HG02798 (cell line): ENCODE results near the gene BTBD10.

Experiments used
- ATAC-seq: cut with Tn5 transposase; IDR thresholded peaks from one replicate; pipeline ENCODE4 v1.9.1; 2021; ENCODE audit warnings: mild to moderate bottlenecking; ENCODE audit not compliant: unreplicated experiment, poor library complexity

The BTBD10 gene

DNA sequence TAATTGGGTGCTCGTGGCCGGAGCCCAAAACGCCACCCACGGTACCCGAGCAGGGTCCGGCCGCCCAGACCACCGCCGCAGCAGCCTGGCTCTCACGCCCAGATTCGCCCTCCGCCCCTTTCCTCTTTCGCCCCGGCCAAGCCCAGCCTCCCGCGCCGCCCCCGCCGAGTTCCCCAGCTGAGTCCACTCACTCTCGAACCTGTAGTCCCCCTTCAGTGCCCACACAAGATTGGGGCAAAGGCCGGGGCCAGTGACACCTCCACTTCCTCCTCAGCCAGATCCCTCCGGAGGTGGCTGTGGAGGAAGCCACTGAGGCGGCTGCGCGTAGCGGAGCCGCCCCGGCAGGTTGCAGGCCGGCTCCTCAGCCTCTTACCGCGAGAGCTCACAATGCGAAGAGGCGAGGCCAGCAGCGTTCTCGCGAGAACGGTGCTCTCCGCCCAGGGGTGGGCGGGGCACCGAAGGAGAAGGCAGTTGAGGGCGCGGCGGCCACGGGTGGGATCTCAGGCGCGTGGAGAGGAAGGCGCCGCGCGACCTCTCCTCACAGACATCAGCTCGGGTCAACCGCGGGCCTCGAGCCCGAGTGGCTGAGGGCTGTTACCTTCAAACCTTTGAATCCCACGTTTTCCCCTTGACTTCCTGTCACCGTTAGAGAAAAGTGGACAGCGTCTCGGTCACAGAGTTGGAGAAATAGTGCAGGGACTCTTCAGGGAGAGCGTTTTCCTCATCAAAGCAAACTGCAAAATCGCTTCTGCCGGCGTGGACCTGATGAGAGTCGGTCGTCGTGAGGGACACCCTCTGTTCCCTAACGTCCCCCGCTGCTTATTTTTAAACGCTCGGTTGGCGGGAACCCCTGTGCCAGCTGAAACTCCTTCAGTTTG, at the start of gene BTBD10:
Gene BTBD10, minus strand, starts transcription at position 322 of the 878 bp plus-strand sequence. CDS start 18,098 bp downstream, outside the sequence.
- peak; percentile 99 for ATAC-seq

DNA sequence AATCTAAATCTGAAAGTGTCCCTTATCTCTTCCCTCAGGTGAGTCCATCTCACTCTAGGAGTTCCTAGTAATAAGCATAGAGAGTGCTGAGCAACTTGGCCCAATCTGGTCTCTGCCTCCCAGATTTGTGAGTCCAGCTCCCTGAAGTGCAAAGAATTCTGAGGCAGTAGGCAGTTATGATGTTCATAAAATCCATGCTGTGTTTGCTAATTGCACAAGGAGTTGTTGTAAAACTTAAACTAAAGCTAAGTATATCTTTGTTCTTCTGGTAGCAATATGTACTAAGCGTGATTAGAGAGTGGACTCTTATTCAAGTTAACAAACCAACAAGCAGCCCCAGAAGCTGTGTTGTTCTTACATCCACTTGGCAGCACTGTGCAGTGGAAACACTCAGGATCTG, 40.4 kb upstream of the BTBD10 start:
- no peak for ATAC-seq

DNA sequence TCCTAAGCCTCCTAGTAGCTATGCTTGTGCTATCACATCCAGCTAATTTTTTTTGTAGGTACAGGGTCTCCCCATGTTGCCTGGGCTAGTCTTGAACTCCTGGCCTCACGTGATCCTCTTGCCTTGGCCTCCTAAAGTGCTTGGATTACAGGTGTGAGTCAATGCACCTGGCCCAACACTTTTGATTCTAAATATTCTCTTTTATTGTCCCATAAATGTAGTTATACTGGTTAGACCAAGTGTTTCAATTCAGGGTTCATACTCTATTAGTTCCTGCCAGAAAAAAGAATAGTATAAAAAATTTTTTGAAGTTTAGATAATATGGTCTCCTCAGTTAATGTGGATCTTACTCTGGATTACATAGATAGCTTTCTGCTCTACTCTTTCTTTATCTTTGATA, 39.5 kb upstream of the BTBD10 start:
- no peak for ATAC-seq

DNA sequence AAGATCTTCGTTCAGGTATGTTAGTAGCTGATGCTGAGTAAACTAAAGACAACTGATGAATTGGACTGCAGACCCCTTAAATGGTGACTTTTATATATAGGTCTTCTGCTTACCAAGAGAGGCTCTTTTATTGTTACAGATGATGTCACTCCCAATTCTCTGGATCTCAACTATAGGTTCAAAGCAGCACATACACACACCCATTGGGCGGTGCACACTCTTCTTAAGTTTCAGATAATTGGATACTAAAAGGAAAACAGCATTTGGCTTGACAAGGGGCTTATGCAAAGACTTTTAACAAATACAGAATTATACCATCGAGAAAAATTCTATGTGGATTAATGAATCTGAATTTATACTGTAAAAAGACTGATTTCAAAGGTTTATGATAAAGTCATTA, 32.9 kb upstream of the BTBD10 start, which contains the start of gene PTH:
Gene PTH, minus strand, starts transcription at position 69 of the 400 bp plus-strand sequence. CDS start 3,142 bp downstream, outside the sequence.
- no peak for ATAC-seq

DNA sequence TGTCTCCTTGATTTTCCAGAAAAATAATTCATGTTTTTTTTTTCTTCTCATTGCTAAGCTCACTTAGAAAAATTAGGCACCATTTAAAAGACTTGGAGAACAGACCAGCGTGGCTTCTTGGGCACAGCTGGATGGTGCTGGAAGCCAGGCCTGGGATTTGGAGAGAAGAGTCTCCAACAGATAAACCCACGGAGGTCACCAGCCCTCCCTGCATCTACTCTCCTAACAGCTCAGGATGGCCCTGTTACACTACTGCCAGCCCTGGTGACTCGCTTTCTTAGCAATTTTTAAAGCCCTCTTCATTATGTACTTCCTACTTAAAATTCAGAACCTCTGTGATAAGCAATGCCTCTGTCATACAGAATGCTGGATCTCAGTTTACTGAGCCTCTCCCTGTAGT, 31.0 kb upstream of the BTBD10 start:
- ATAC-seq = no peak

DNA sequence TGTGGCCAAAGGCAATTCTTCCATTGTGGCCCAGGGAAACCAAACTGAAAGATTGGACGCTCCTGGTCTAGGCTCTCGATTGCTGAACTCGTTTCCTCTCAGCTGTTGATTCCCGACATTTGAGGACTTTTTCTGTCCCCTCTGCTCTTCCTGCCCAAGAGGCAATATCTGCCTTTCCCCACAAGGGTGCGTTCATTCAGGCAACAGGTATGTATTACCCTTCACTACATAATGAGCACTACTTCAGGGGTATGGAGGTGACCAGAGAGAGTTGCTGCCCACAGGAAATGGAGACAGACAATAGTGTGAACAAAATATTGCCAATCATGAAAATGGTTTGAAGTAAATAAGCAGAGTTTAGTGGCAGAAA, 24.6 kb upstream of the BTBD10 start:
- peak; percentile 57 for ATAC-seq

DNA sequence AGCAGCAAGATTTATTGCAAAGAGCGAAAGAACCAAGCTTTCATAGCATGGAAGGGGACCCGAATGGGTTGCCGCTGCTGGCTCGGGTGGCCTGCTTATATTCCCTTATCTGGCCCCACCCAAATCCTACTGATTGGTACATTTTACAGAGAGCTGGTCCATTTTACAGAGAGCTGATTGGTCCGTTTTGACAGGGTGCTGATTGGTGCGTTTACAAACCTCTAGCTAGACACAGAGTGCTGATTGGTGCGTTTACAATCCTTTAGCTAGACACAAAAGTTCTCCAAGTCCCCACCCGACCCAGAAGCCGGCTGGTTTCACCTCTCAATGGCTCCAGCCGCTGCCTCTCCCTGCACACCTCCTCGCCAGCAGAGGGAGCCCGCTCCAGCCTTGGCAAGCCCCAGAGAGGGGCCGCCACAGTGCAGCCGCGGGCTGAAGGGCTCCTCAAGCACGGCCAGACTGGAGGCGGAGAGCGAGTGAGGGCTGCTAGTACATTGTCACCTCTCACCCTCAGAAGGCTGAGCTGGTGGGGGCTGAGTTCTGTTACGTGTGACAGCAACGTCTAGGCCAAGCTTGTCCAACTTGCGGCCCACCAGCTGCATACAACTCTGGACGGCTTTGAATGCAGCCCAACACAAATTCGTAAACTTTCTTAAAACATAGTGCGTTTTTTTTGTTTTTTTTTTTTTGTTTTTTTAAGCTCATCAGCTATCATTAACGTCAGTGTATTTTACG, 24.1 kb upstream of the BTBD10 start:
- ATAC-seq = peak; percentile 74

DNA sequence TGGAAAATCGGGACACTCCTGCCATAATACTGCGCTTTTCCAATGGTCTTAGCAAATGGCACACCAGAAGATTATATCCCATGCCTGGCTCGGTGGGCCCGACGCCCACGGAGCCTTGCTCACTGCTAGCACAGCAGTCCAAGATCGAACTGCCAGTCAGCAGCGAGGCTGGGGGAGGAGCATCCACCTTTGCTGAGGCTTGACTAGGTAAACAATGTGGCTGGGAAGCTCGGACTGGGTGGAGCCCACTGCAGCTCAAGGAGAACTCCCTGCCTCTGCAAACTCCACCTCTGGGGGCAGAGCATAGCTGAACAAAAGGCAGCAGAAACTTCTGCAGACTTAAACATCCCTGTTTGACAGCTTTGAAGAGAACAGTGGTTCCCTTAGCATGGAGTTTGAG, 17.2 kb upstream of the BTBD10 start:
- ATAC-seq = no peak

DNA sequence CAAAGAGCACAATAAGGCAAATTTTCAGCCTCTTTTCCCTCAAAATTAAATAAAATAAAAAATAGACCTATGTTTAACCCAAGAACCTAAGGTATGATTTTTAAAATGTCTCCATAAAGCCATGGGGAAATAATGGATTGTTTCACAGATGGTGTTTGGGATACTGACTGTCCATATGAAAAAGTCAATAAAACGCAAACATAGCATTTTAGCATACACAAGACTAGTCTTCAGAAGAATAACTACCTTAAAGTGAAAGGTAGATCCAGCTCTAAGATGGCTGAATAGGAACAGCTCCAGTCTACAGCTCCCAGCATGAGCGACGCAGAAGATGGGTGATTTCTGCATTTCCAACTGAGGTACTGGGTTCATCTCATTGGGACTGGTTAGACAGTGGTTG, 16.7 kb upstream of the BTBD10 start:
- no peak for ATAC-seq

DNA sequence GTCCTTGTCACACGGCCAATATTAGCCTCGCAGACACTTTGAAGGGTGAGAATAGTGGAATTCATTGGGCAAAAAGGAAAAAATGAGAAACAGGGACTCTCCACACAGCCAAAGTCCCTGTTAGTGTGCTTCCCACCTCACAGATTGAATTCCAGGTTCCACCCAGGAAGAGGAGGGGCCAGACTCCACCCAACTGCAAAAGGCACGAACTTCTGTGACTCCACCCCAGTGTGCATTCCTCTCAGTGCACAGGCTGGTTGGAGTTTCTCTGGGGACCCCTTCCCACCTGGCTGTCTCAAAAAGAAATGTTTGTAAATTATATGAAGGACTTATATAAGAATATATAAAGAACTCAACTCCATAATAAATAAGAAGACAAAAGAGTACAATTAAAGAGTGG, 12.1 kb upstream of the BTBD10 start:
- no peak for ATAC-seq

DNA sequence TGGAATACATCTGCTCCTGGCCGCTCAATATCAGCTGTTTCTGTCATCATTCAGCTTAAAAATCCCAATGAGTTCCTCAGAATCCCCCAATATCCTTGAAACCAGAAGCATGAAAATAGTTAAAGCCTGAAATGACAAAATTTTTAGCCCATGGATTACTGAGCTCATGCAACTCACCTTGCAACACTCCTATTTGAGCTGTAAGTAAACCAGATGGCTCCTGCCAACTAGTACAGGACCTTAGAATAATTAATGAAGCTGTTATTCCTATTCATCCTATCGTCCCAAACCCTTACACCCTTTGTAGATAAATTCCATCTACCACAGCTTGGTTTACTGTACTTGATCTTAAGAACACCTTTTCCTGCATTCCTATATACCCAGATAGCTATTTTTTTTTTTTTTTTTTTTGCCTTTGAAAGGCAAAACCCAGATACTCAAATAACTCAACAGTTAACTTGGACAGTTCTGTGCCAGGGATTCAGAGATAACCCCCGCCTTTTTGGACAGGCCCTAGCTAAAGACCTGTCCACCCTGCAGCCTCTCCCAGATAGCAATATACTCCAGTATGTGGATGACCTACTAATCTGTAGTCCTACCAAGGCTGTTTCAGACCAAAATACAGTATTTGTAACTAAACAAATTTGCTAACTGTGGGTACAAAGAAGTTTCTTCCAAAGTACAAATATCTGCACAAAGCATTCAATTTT, 10.1 kb upstream of the BTBD10 start:
- ATAC-seq = no peak

DNA sequence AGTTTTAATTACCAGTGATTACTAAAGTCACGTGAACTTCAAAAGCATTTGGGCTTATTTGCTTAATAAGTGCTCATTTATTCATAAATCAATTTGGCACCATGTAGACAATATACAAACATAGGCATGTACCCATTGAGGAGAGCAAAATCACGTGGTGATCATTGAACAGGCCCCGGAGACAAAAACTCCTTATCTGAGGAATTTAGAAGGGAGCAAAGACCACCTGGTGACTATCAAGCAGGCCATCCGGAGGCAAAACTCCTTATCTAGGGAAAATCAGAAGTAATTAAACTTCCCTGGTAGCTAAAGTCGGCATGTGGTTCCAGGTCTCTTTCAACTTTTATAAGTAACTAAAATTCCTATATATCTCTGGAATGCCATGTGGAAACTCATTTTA, 5.7 kb upstream of the BTBD10 start:
- no peak for ATAC-seq

DNA sequence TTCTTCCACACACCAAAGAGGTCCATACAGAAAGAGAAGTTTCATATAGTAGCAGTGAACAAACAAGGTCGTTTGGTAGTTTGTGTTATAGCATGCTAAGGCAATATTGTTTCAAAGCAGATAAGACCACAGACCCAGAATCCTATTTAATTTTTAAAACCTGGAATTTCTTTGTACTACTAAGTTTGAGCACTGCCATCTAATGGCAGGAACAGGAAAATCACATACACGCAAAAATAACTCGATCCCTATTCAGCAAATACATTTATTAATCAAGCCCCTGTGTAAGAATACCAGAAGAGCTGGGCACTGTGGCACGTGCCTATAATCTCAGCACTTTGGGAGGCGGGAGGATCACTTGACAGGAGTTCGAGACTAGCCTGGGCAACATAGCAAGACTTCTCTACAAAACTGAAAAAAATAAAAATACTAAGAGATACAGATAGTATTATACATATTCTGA, 2.9 kb upstream of the BTBD10 start:
- no peak for ATAC-seq

DNA sequence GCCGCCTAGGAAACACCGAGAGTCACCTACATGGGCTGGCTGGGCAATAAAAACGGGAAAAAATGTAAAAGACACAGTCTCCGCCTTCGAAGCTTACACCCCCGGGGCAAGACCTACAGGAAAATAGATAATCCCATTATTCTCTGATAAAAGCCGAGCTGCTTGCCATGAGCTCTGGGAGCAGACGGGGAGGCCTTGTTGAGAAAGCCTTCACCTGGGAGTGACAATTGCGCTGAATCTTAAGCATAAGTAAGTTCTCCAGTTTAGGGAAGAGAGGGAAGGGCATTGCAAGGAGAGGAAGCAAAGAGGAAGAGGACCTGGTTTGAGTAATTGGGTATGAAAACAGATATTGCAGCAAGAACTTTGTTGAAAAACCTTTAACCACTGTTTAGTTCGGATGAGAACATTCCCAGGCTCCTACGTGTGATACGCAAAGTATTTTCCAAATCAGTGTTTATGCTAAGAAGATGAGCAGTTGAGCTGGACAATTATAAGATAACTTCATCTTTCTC, 813 bp upstream of the BTBD10 start:
- no peak for ATAC-seq

DNA sequence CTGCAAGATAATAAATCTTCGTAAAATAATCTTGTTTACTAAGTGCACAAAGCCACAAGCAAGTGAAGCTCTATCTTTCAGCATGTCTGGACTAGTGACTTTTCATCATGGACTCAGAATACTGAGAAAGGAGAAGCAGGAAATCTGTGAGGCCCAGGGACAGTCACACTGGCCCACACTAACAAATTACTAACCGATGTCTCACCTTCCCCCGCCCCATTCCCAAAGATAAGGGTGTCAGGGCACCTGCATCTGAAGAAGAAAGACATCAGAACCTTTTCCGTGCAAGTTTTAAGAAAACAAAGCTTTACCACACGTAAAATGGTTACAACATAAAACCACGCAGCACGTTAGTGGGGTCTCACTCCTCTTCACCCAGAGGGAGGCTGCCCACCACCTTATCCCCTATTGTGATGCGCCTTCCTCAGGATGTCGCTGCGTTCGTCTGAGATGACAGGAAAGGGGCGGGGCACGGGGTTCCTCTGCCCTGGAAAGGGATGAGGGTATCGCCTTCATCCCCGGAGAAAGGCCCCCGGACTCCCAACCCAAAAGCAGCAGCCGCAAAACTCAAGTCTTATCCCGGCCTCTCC, 616 bp downstream of the BTBD10 start:
- peak; percentile 41 for ATAC-seq

DNA sequence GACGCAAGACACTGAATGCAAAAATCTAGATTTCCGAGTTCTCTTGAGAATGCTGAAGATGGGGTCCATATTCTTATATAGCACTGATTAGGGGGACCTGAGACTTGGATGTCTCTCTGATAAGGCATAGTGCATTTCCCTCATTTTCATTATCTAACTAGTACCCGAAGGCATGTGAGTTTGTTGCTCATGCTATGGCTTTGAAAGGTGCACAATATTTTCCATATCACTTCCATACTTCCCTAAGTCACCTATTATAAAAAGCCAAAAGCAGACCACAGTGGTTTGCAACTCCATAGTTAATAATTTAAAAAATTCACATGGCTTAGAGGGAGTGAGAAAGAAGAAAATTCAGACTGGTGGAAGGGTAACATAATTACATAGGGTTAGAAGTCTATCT, 1.7 kb downstream of the BTBD10 start:
- no peak for ATAC-seq

DNA sequence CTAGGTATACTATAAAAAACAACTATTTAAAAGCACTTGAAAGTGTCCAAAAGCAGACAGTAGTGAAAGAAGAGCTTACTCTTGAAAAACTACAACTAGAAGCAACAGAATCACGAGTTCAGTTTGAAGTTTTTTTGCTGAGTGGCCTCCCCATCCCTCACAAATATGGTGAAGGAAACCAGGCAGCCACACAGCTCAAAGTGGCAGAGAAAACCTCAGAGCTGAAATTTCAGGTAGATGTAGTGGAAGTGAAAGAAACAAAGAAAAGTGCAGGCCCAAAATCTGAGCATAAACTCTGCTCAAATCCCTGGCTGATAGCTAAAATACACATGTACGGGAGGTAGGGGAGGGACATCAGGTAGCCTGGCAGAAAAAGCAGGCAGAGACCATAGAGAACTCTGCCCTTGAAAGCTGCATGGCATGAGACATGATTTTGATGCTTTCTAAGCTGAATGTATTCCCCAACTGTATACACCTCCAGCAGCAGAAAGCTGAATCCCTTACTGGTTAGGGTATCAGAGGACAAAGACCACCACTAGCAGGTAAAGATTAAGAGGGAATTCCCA, 12.1 kb downstream of the BTBD10 start:
- no peak for ATAC-seq

DNA sequence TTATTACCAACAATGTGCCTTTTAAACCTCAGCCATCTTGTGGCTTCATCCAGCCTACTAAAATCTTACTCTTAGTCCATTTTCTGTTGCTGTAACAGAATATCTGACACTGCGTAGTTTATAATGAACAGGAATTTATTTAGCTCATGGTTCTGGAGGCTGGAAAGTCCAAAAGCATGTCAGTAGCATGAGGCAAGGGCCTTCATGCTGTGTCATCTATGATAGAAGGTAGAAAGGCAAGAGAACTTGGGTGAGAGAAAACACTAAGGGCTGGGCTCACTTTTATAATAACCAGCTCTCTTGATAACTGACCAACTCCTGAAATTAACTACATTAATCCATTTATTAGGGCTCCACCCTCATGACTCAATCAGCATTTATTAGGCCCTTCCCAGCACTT, 13.5 kb downstream of the BTBD10 start:
- ATAC-seq = no peak

DNA sequence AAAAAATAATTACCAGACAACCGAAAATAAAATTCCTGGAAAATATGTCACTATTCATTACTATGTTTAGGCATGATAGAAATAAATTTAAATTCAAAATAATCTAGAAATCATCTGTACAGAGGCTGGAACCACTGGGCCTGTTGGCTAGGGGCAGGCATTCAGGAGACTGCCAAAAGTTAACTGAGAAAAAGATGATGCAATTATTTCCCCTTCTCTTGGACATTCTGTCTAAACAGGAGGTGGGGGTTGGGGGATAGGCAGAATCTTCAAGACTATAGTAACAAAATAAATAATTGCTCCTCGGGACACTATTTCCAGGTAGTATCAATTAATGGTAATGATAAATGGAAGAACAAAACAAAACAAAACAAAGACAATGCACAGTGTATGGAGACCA, 14.1 kb downstream of the BTBD10 start:
- ATAC-seq = no peak

DNA sequence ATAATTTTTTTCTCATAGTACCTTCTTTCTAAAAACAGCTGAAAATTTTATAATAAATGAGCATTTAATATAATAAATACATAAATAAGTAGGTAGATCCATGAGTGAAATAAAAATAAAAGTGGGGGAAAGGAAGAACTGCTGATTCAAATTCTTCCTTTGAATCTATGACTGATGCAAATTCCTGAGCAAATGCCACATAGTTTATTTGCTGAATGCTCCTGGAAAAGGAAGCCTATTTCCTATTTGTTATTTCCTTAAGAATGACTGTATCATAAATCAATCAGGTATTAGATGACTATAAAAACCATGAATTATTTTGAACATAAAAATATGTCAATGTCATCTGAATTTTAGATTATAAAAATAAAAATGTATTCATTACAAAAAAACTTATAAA, 16.6 kb downstream of the BTBD10 start:
- ATAC-seq = no peak
